Activated CD4-positive, alpha-beta T cell treated with anti-CD3 and anti-CD28 coated beads, Interleukin-2, amount 50 U/mL, for 4 hours (primary cell): Measurements from ENCODE around the gene PRKCD.

Experiments
- DNase-seq, 2 experiments: peaks; one replicate each; pipeline ENCODE4 v3.0.0-alpha.2; 2020

The PRKCD gene

DNA sequence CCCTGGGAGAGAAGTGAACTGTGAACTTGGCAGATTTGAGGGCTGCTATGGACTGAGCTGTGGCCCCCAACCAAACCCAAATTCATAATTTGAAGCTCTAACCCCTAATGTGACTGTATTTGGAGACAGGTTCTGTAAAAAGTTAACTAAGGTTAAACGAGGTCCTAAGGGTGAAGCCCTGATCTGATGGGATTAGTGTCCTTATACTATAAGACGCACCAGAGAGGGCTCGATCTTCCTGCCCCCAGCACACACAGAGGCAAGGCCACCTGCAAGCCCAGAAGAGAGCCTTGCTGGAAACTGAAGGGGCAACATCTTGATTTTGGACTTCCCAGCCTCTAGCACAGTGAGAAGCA lies 60.8 kb downstream of the PRKCD start:
- no peak for DNase-seq

DNA sequence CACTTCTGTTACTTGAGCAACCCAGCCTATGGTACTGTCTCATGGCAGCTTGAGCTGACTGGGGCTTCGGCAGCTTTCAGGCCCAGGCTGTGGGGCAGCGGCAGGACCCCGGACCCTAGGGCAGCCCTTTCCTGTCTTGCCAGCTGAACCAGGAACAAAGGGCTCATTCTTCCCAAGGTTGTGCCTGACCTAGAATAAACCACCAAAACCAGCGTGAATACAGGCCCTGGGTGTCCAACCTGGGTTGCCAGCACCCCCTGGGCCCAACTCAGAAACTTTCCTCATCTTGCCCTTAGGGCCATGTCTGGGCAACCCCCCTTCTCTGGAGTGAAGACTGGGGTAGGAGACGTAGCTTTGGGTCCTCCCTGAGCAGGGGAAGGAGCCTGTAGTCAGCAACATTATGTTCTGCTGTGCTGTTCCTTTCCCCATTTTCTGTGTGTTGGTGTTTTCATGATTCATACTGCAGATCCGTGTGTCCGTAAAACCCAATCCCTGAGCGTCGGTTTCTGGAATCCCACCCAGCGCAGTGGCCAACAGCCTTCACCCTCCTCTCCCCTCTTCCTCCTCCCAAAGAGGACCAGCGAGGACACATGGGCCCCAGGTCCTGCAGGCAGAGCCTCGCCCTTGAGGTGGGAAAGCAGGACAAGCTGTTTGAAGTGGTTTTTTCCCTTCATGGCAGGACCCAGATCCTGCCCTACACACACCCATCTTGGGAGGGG lies 61.3 kb downstream of the PRKCD start:
- no peak for DNase-seq

DNA sequence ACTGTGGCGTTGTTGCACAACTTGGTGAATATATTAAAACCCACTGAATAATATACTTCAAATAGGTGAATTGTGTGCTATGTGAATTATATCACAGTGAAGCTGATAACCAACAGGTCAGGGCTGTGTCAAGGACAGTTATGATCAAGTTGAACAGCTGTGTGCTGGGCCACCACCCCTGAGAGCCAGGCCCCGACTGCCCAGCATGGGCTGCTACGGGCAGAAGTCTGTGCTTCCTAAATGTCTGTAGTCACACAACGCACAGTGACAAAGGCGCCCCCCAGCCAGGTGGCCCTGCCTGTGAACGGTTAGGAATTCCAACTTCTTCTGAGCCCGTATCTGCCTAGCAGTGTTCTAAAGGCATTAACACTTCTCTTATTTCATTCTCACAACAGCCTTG lies 62.0 kb downstream of the PRKCD start:
- DNase-seq = no peak

DNA sequence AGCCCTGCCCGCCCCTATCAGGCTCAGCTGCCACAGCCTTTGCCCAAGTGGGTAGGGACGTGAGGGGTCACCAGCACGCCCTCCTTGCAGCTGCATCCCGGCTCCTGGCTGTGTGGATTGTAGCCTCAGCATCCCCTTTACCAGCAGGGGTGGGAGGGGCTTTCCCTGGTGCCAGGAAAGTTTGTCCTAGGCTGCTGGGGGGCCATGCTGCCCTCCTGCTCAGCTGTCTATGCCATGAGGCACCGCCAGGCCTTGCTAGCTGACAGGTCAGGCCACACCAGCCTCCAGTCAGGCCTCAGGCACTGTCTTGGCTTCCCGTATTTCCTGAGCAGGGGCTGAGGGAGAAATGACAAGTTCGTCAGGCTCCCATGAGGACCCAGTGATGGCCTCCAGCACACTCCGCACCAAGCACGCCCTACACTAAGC lies 62.5 kb downstream of the PRKCD start:
- no peak for DNase-seq

DNA sequence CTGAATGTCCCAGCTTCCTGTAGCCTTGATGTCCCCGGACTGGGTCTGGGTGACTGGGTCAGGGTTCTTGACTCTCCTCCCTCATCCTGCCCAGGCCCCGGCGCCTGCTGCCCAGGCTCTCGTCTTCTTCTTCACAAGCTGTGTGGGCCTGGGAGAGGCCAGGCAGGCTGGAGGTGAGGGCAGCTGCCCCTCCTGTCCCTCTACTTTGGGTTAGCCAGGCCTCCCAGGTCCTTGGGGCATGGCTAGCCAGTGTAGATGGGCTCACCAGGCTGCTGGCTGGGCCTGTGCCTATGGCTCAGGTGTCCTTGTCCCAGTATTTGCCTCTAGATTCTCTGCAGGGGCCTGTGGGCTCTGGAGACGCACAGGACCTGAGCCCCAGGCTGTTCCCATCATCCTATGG lies 63.0 kb downstream of the PRKCD start:
- DNase-seq = no peak

DNA sequence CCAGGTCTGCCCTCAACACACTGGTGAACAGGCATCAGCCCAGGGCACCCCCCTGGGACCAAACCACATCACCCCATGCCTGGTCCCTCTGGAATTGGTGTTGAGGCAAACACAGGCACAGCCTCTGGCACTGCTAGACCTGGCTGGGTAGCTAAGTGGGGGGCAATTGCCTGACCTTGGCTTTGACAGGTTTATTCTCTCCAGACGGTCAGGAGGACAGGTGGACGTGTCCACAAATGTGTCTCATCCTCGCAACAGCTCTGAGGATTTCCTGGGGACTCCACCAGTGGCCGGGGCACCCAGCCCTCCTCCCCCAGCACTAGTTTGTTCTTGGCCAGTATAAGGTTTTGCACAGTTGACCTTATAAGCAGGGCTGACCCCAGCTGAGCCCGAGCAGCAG lies 63.5 kb downstream of the PRKCD start:
- DNase-seq = no peak

DNA sequence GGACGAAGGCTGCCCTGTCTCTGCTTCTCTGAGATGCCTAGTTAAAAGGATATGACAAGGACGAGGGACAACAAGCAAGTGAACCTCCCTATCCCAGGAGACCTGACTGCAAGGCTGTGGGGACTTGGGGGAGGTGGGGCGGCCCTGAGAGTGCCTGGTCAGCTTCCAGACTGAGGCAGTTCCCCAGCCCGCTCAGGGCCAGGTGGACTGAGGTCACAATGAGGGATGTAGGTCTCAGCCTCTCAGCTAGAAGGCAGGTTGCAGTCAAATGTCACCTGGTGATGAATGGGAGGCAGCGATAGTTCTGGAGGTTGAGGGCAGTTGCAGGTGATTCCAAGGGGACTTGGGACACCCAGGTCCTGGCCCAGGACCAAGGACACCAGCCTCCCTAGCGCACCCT lies 64.2 kb downstream of the PRKCD start:
- DNase-seq = no peak

DNA sequence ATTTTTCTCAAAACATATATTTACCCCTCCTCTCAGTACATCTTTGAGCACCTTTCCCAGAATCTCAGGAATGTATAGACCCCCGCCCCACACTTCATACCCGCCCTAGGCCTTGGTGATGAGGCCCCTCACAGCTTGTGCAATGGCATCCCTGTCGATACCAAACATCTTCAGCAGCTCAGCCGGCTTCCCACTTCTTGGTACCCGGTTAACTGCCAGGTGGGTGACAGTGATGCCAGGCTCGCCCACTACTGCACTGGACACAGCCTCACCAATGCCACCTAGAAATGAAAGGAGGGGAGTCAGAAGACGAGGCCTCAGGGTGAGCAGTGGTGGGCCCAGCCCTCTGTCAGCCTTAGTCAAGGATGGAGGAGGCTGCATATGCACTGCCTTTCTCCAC lies 64.6 kb downstream of the PRKCD start:
- no peak for DNase-seq

DNA sequence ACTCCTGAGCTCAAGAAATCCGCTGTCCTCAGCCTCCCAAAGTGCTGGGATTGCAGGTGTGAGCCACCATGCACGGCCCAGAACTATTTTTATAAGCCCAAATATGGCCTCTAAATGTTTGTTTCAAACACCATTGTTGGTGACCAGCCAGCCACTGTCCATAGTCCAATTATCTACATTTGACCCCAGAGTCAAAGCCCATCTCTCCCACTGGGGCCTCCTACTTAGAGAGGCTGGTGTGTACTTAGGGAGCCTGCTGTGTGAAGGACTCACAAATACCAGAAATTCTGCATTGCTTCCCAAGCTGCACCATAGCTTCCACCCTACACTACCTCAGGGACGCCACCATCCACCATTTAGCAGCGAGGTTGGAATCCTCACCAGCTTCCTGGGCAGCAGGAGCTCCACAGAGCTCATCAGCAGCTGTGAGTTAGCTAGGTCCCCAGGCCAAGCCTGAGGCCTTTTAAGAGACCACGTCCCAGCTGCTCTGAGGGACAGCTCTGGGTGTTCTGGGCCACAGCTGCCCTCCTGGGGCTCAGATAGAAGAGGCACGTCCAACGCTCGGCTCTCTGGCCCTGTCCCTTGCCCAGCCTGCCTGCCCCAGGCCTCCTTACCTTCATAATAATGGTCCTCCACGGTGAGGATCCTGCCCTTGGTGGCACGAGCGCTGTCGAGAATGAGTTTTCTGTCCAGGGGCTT lies 65.3 kb downstream of the PRKCD start:
- DNase-seq = no peak

DNA sequence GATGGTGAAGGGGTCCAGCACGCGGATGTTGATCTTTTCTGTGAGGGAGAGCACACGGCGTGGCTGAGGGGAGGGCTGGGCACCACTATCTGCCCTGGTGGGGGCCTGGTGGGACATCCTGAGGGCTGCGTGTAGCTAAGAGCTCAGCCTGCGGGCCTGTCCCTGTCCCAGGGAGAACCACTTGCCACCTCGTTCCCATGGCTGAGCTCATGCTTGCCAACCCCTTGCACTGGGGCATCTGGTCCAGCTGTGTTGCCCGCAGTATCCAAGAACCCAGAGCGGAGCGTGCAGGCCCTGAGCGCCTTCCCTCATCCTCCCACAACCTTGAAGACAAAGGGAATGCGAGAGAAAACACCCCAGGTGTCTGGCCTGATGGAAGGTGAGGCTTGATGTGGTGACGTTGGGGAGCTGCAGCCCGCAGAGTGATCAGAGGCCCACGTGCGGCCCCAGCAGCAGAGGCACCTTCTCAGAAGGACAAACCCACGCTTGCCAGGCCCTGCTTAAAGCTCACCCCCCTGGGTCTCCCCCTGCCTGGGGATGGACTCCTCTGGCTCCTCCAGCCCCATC lies 65.9 kb downstream of the PRKCD start:
- no peak for DNase-seq

DNA sequence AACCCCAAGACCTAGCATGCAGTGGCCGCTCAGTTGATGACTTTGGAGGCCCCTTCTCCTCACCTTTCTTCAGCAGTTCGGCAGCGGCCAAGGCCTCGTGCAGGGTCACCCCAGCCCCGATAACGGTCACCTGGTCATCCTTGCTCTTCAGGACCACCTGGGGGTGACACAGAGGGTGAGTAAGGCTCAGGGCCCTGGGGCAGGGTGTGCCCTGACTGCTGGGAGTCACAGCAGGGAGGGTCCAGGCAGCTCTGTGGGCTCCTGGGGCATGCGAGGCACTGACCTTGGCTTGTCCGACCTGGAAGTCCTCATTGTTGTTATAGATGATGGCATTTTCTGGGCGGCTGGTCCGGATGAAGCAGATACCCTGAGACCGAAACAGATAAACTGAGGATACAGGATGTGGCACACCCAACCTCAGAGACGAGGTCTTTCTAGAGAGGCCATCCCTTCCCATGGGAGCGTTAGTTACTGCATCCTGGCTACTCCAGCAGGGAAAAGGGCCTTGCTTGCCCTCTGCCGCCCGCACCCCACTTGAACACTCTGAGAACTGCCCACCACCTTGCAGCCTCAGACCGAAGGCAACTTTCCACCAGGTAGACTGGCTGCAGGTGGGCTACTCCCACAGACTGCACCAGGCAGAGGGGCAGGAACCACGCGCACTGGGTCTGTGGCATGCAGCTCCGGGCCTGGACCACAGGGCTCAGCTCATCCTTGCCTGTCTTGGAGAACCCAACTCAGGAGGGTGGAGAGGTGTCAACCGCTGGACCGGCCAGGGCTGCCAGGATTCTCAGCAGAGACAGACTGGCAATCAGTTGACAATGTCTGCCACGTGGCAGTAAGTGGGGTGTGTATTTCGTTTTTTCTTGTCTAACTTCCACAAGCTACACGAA lies 67.2 kb downstream of the PRKCD start:
- DNase-seq = no peak

DNA sequence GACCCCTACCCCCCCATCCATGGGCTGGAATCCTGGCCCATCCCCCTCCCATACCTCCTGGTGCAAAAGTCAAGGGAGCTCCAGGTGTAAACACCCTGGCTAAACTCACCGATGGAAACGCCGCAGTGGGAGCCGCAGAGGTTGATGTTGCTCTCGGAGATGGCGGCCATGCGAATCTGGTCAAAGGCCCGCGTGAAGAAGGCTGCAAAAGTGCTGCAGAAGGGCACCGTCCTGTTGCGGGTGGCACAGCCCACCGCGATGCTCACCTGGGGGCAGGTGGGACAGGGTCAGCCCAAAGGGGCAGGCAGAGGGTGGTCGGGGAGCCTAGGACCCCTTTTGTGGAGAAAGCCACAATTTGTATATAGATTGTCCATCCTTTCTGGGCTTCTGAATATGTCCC lies 68.2 kb downstream of the PRKCD start:
- no peak for DNase-seq

DNA sequence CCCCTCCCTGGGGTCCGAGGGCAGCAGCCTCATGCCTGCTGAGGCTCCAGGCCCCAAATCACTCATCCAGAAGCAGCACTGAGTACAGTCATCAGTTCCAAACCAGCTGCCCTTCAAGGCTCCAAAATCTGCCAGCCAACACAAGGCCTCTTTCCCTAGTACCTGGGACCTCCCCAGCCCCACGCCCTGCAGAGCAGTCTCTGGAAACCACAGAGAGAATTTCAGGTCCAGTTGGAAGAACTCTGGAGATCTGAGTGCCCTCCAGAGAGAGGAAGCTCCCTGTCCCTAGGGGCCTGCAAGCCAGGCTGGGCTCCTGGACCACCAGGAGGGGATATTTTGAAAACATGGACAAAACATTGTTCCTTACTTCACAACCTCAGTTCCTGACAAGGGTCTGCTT lies 68.6 kb downstream of the PRKCD start:
- DNase-seq = no peak

DNA sequence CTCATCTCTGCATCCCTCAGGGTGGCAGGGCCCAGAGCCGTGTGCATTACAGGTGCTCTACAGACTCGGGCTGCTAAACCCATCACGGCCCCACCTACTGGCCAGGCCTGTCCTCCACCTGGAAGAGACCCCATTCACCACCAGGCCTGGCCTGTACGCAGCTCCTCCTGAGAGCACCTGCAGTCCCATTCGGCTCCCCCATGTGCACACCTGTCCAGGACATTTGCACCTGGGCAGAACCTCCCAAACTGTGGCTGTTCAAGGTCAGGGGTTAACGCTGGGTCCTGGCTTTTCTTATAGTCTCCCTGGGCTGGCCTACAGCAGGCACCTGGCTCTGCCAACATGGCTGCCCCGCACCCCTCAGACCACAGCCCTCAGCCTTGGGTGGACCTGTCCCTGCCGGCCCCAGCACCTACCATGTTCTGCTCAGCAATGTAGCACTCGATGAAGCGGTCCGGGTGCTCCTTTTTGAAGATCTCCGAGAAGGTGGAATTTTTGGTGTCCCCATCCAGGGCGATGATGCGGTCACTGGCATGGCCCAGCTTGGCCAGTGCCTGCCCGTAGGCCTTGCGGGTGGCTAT lies 69.1 kb downstream of the PRKCD start:
- DNase-seq = no peak

DNA sequence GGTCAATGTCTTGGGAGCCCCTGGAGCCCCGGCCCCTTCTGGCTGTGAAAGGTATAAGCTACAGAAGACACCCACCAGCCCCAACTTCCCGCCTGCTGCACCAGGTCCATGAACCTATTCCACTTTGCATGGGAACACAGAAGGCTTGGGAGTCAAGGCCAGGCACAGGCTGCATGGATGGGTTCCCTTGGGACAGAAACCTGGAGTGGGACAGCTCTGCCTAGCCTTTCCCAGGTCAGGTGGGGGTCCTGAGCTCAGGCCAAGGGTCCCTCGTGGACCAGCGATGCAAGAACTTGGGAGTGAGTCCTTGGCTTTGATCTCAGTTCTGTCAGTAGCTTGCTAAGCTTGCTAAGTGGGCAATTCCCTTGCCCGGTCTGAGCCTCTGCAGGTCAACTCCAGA lies 69.8 kb downstream of the PRKCD start:
- no peak for DNase-seq

DNA sequence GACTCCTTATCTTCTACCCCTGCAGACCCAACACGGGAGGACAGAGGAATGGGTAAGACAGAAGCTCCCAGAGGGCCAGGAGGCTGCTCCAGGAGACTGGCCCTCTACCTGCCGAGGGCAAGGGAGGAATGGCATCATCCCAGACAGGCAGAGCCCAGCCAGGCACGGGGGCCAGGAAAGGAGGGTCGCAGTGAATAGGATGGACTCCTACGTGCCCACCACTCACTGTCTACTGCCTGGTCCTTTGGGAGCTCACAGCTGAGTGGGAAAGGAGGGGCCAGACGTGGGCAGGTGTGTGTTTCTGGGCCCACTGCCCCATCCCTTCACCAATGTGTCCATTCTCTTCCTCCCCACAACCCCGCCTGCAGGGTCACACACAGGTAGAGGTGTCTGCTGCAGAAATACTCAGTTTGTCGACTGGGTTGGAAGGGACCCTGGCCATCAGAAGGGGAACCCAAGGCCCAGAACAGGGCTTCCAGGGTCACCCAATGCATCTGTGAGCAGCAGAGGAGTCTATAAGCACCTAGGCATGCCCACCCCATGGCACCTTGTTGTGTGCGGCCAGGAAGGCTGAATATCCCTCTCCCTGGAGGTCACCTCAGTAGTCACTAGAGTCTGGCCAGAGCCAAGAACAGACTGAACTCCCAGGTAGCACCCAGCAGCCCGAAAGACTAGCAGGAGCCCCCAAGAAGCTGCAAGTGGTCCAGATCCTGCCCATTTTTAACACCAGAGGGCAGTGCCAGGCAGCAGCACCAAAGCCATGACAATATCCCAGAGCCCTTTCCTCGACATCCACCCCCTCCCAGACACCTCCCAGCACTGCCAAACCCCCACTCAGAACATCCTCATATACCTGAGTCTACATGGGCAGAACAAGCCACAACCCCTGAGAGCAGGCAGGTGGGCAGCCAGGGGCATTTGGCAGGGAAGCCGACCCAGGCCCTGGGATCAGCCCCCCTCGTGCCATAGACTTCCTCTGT lies 70.8 kb downstream of the PRKCD start:
- DNase-seq = no peak

DNA sequence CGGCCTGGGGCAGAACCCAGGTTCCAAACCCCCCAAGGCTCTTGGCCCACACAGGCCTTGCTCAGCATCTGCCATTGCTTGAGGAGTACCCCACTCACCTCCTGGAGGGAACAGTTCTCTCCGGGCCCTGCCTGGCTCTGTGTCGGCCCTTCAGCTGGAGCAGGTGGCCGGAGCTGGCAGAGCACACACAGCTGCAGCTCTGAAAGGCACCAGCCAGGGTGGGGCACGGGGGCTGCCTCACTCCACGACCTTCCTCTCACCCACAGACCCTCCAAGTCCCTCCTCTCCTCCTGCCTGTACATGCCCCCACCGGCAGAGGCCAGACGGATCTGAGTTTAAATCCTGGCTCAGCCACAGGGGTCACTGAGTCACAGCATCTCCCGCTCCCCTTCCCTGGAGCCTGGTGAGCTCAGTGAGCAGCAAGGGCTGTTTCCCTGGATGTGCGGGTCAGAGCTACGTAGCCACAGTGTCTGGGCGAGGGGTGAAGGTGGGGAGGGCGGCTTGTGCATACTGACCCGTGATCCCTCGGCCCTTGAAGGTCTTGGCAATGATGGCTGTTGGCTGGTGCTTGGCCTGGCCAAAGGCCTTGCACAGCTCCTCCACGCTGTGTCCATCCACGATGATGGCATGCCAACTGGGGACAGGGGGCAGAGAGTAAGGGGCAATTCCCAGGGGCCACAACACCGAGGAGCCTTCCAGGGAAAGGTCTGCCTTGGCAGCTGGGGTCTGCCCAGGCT lies 71.8 kb downstream of the PRKCD start:
- DNase-seq = no peak

DNA sequence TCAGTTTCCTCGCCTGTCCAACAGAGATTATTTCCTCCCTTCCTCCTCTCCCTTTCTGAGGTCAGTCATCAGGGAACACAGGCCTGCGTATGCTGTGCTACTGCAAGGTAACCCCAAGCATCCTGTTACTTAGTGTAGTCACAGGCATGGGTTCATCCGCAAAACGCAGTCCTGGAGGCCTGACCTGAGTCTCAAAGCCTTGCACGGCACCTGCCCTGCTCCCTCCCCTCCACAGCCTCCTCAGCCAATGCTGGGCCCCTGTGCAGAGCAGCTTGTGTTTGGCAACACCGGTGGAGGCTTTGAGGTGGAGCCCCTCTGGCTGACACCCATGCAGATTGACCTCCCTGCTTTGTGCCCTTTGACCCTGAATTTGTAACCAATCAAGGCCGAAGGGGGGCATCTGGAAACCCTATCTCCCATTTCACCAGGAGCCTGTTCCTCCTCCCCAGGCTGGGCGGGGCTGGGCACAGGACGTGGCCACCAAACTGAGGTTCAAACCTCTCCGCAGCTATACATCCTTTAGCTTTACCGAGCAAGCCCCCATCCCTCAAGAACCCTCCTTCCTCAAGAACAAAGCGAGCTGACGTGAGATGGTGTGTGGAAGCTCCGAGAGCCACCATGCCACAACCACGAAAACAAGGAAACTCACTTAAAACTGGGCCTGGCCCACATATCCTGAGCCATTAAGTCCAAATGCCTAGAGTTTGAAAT lies 73.3 kb downstream of the PRKCD start:
- no peak for DNase-seq

DNA sequence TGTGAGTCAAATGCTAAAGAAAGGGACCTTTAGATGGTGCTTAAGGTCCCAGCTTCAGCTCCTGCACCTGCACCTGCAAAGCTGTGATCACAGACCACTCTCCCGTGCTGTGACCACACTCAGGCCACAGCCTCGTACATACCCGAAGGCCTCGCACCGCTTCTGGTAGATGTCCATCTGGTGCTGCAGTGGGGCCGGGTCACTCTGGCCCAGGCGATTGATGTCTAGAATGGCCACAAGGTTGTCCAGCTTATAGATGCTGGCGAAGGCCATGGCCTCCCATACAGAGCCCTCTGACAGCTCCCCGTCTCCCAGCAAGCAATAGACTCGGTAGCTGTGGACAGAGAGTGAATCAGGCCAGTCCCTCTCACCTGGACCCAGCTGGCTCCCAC lies 73.8 kb downstream of the PRKCD start:
- DNase-seq = no peak

DNA sequence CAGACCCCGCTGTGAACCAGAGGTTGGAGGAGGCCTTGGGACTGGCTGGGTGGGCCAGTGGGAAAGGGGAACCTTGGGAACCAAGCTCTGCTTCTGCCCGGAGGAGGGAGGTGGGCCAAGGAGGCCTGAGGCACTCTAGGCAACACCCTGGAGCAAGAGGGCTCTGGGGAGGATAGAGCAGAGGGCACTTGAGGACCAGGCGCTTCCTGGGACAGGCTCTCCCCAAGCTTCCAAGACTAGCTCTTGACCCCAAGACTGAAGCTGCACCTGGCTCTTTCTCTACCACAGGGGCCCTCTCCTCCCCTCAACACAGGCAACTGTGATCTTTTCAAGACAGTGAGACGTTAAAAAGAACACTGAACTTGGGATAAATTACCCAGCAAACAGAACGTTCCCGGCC lies 74.5 kb downstream of the PRKCD start:
- DNase-seq = no peak
